K562 (cell line): ENCODE results near the gene DCAF17. TPM values are rescaled to one million over a fixed set of nuclear protein-coding genes. Genes with fewer than 3 reads are reported as not detected.

Experiments used
- ATAC-seq: fragments of 200-7000 bp; cut with Tn5 transposase; 3 replicates; pipeline ENCODE4 v1.9.1; 2020; ENCODE audit warnings: moderate library complexity
- BruUV-seq: library from RNA; stranded (reverse); fragments of 400-500 nt; replicated peaks from 2 replicates; lab custom pipeline; 2021; lab: Mats Ljungman, UMichigan
- CTCF ChIA-PET: fragments of 300-600 bp; formaldehyde crosslinking; extraction: SDS; loops from one replicate; lab custom pipeline; 2021; ENCODE audit warnings: low intra/inter-chr PET ratio; lab: Yijun Ruan, JAX
- POLR2A ChIA-PET: fragments of 300-600, 350-650 bp; sonication (Branson Sonifier 250); formaldehyde crosslinking; extraction: SDS; loops from one replicate; lab custom pipeline; 2021; ENCODE audit warnings: antibody characterized with exemption, inconsistent platforms; lab: Yijun Ruan, JAX
- DNase-seq, 4 experiments: peaks; one replicate each; pipeline versions ENCODE4 v3.0.0 to v3.0.0-alpha.2; 2011 to 2018; ENCODE audit warnings: low spot score in 3 of 4, mixed read lengths in 3 of 4; ENCODE audit errors: extremely low read depth in 1 of 4
- FAIRE-seq: peaks from 2 replicates; lab custom pipeline; 2011; peaks lifted over from hg19 to GRCh38; lab: Jason Lieb, UNC
- H2AFZ ChIP-seq: 2 replicates; pipeline ENCODE4 v1.6.0; 2011; ENCODE audit warnings: low read depth, low read length, control low read depth, inconsistent platforms
- H3K27ac ChIP-seq: fragments of 200-600 bp; 3 replicates; pipeline ENCODE4 v1.8.0; 2011; ENCODE audit warnings: low read depth, mild to moderate bottlenecking, control low read depth, inconsistent platforms, low read length, moderate library complexity, mixed read lengths; ENCODE audit errors: extremely low read depth
- H3K27me3 ChIP-seq, 2 experiments: fragments of 300-600 bp in 1 of 2; 2 replicates in 1 of 2; 3 replicates in 1 of 2; pipeline versions ENCODE4 v1.6.0 to v1.8.0; 2011; ENCODE audit warnings: inconsistent platforms in 2 of 2, low read length in 2 of 2, mild to moderate bottlenecking in 1 of 2, mixed read lengths in 1 of 2, moderate library complexity in 1 of 2; ENCODE audit not compliant: control insufficient read depth in 2 of 2, insufficient read depth in 2 of 2
- H3K36me3 ChIP-seq: fragments of 300-600 bp; 3 replicates; pipeline ENCODE4 v1.8.0; 2011; ENCODE audit warnings: mild to moderate bottlenecking, low read length, inconsistent platforms; ENCODE audit not compliant: control insufficient read depth, insufficient read depth
- H3K4me1 ChIP-seq, 2 experiments: fragments of 200-600 bp in 1 of 2; replicated peaks in 1 of 2; 2 replicates in 1 of 2; 3 replicates in 1 of 2; pipeline versions ENCODE4 v1.5.1 to v1.8.0; 2011; ENCODE audit warnings: inconsistent platforms in 2 of 2, low read length in 2 of 2, mild to moderate bottlenecking in 1 of 2, mixed read lengths in 1 of 2, moderate library complexity in 1 of 2; ENCODE audit not compliant: control insufficient read depth in 2 of 2, insufficient read depth in 2 of 2
- H3K4me2 ChIP-seq: 2 replicates; pipeline ENCODE4 v1.6.1; 2011; ENCODE audit warnings: low read length, control low read depth, inconsistent platforms, mixed read lengths; ENCODE audit not compliant: insufficient read depth
- H3K4me3 ChIP-seq: fragments of 200-600 bp; sonication (generic), shearing (Covaris generic); 2 replicates; pipeline ENCODE4 v1.5.1; 2016; ENCODE audit warnings: control low read depth, inconsistent platforms
- H3K79me2 ChIP-seq: fragments of 200-600 bp; 3 replicates; pipeline ENCODE4 v1.8.0; 2011; ENCODE audit warnings: low read length, inconsistent platforms; ENCODE audit not compliant: control insufficient read depth, insufficient read depth
- H3K9ac ChIP-seq, 2 experiments: 2 replicates each; pipeline versions ENCODE4 v1.6.0 to v1.6.1; 2011; ENCODE audit warnings: low read depth in 2 of 2, low read length in 2 of 2, control low read depth in 1 of 2, inconsistent platforms in 1 of 2, mild to moderate bottlenecking in 1 of 2, mixed read lengths in 1 of 2; ENCODE audit not compliant: insufficient read depth in 1 of 2
- H3K9me1 ChIP-seq: one replicate; pipeline ENCODE4 v1.6.0; 2011; ENCODE audit warnings: inconsistent platforms, mild to moderate bottlenecking, low read length, moderate library complexity; ENCODE audit not compliant: control insufficient read depth, insufficient read depth
- H3K9me3 ChIP-seq: replicated peaks from 2 replicates; pipeline ENCODE4 v1.5.1; 2011; ENCODE audit warnings: low read depth, low read length, inconsistent platforms; ENCODE audit not compliant: control insufficient read depth, insufficient read depth
- H4K20me1 ChIP-seq: replicated peaks from 2 replicates; pipeline ENCODE4 v1.6.1; 2011; ENCODE audit warnings: low read length, inconsistent platforms, mixed read lengths; ENCODE audit not compliant: control insufficient read depth, insufficient read depth
- CC2D1A ChIP-seq: fragments of 450-650 bp; IDR thresholded peaks from 2 replicates; pipeline ENCODE4 v1.6.1; 2017; ENCODE audit warnings: mild to moderate bottlenecking
- ELK3 ChIP-seq: fragments of 450-650 bp; formaldehyde crosslinking; IDR thresholded peaks from 2 replicates; pipeline ENCODE4 v1.4.0; 2020; ENCODE audit warnings: mild to moderate bottlenecking
- ETV6 ChIP-seq, 3 experiments: fragments of 150-350 bp in 1 of 3; sonication (generic) in 1 of 3; formaldehyde crosslinking in 1 of 3; IDR thresholded peaks; 2 replicates each; pipeline versions ENCODE4 v1.6.1 to v1.8.0; 2014 to 2022; ENCODE audit warnings: borderline replicate concordance in 2 of 3, low read depth in 2 of 3, antibody characterized with exemption in 1 of 3, low read length in 1 of 3, mild to moderate bottlenecking in 1 of 3, missing genetic modification reagents in 1 of 3
- HDAC3 ChIP-seq: fragments of 450-650 bp; IDR thresholded peaks from 2 replicates; pipeline ENCODE4 v1.6.1; 2018; ENCODE audit warnings: borderline replicate concordance, mild to moderate bottlenecking, moderate library complexity; ENCODE audit not compliant: partially characterized antibody
- TEAD4 ChIP-seq, 2 experiments: sonication (generic) in 1 of 2; formaldehyde crosslinking in 1 of 2; IDR thresholded peaks; 2 replicates each; pipeline versions ENCODE4 v1.6.1 to v1.8.0; 2012 to 2022; ENCODE audit warnings: borderline replicate concordance in 1 of 2, inconsistent platforms in 1 of 2, low read length in 1 of 2, mild to moderate bottlenecking in 1 of 2, missing genetic modification reagents in 1 of 2
- ZHX1 ChIP-seq: fragments of 150-350 bp; conservative IDR thresholded peaks from 2 replicates; pipeline ENCODE4 v1.6.1; 2014; ENCODE audit warnings: low read length
- ZNF124 ChIP-seq: sonication (generic); formaldehyde crosslinking; IDR thresholded peaks from 2 replicates; pipeline ENCODE4 v1.8.1; 2022; ENCODE audit warnings: missing genetic modification reagents
- ZNF41 ChIP-seq: fragments of 250-450 bp; sonication (Bioruptor Pico); conservative IDR thresholded peaks from 2 replicates; pipeline ENCODE4 v1.4.0; 2020; ENCODE audit warnings: mild to moderate bottlenecking
- WGBS: fragments of 100-300 bp; shearing (Covaris generic); methylation state at CpG from one replicate; pipeline ENCODE4 v1.1.6; 2016; ENCODE audit warnings: low coverage, mixed read lengths; ENCODE audit not compliant: insufficient coverage; ENCODE audit errors: missing lambda C conversion rate; 5-methylcytosine and 5-hydroxymethylcytosine counted together
- in situ Hi-C: fragments of 300-500 bp; cut with MboI; formaldehyde crosslinking; loops from 4 replicates; pipeline ENCODE4 v1.15.0; 2018; ENCODE audit warnings: inconsistent platforms, mixed read lengths
- intact Hi-C: fragments of 100-400 bp; cut with micrococcal nuclease; formaldehyde crosslinking; loops from 2 replicates; pipeline ENCODE4 v1.14.2; 2022
- polyA plus RNA-seq, 8 experiments: library from polyadenylated mRNA; depleted of rRNA in 4 of 8; stranded (reverse) in 5 of 8; unstranded in 3 of 8; fragments of >200 nt; fragmentation: Nextera tagmentation in 2 of 8; fragmentation: Illumina TruSeq in 1 of 8; extraction: Ambion mirVana in 2 of 8; extraction: Trizol in 1 of 8; gene quantifications; 2 replicates each; pipeline versions ENCODE4 v1.2.1 to v1.2.3, GENCODE V29; 2011 to 2014; ENCODE audit warnings: inconsistent platforms in 1 of 8, missing spikeins in 1 of 8
- total RNA-seq, 7 experiments: library from RNA; depleted of rRNA in 6 of 7; stranded (reverse); fragments of >200 nt in 6 of 7; fragmentation: Illumina TruSeq in 2 of 7; extraction: Trizol in 2 of 7; gene quantifications; 2 replicates each; pipeline versions ENCODE4 v1.2.1 to v1.2.3, GENCODE V29; 2011 to 2021; ENCODE audit warnings: low replicate concordance in 1 of 7

Gene DCAF17
- total and polyA plus RNA-seq, 9 of the 15 experiments (the other 6 are each of a cell fraction or from before 2014, with no cell fraction given), result 10.0 to 38.5 (median 27.1) TPM

GRCh38 chr2:171411214-171411613 is 22.8 kb upstream of the DCAF17 start (continued):
- TF ChIP-seq ZHX1 (no peak), ZNF124 (CRISPR knock-in tag) (no peak), CC2D1A (no peak), ELK3 (no peak), TEAD4 (IDR thresholded peaks at IDR 0.05; ENCODE audit: low read length) (no peak), TEAD4 (CRISPR knock-in tag; IDR thresholded peaks at IDR 0.05; ENCODE audit: borderline replicate concordance) (no peak)
- TF ChIP-seq, all 486 proteins: peak for 0

GRCh38 chr2:171411791-171412483 is 22.1 kb upstream of the DCAF17 start:
- 88% methylated on average over 2 of the region's 2 CpGs for WGBS
- ATAC-seq, result no peak
- ChIA-PET CTCF (no interaction called here), POLR2A (no interaction called here)
- TF ChIP-seq ETV6 (IDR thresholded peaks at IDR 0.05; ENCODE audit: borderline replicate concordance in 1 of 2, low read depth in 2 of 2, low read length in 1 of 2), result no peak
- no peak for TF ChIP-seq ETV6 (CRISPR knock-in tag; IDR thresholded peaks at IDR 0.05; ENCODE audit: borderline replicate concordance)
- TF ChIP-seq ZNF41 (CRISPR knock-in tag), result no peak
- TF ChIP-seq HDAC3, result no peak
- H3K4me3 ChIP-seq, result no peak overlapping the region
- peaks cover 0 to 16% of the 10 kb centered on the region in 2 experiments; a peak in 3 of 5 replicates for H3K4me1 ChIP-seq
- FAIRE-seq, result no peak
- no TSS peak for BruUV-seq
- intact Hi-C loops, result loop anchor here (10.0 kb wide), 1 partner anchor 327 kb away; no protein-coding TSS in a partner anchor
- H3K9ac ChIP-seq, result no peak overlapping the region
- in situ Hi-C loops, result no loop called here
- peaks cover 28% of the 10 kb centered on the region for H3K79me2 ChIP-seq
- H3K36me3 ChIP-seq, result 0 out of 3 replicates have a peak, but pooled peaks cover 2% of the 10 kb centered on the region
- H3K9me1 ChIP-seq, result no peaks in the 10 kb centered on the region
- H3K4me2 ChIP-seq, result no peak overlapping the region
- DNase-seq, result no peak
- H3K9me3 ChIP-seq, result no peaks in the 10 kb centered on the region
- H3K27ac ChIP-seq, result no peak overlapping the region
- H2AFZ ChIP-seq, result no peak overlapping the region
- no peaks in the 10 kb centered on the region for H3K27me3 ChIP-seq
- H4K20me1 ChIP-seq, result no peaks in the 10 kb centered on the region
